Measurements from ENCODE around the gene NT5E.

GRCh38 chr6:85405853-85406198 lies 44.1 kb upstream of the NT5E start:
- TF ChIP-seq NR3C1 (CRISPR knock-in tag; IDR thresholded peaks at IDR 0.05) (no peak), ZBTB7A (CRISPR knock-in tag; IDR thresholded peaks at IDR 0.05) (no peak), AKAP8 (CRISPR knock-in tag; IDR thresholded peaks at IDR 0.05) (no peak), CENPT (CRISPR knock-in tag; IDR thresholded peaks at IDR 0.05; ENCODE audit: low read depth) (no peak), HNRNPK (IDR thresholded peaks at IDR 0.05; ENCODE audit: low read depth, low read length, poor library complexity, severe bottlenecking) (no peak), ZSCAN30 (CRISPR knock-in tag; IDR thresholded peaks at IDR 0.05) (no peak), JUNB (CRISPR knock-in tag; IDR thresholded peaks at IDR 0.05; ENCODE audit: borderline replicate concordance) (no peak)
- TF ChIP-seq, protein P1, sequence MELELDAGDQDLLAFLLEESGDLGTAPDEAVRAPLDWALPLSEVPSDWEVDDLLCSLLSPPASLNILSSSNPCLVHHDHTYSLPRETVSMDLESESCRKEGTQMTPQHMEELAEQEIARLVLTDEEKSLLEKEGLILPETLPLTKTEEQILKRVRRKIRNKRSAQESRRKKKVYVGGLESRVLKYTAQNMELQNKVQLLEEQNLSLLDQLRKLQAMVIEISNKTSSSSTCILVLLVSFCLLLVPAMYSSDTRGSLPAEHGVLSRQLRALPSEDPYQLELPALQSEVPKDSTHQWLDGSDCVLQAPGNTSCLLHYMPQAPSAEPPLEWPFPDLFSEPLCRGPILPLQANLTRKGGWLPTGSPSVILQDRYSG (CRISPR knock-in tag; IDR thresholded peaks at IDR 0.05) = no peak
- TF ChIP-seq, protein P2, sequence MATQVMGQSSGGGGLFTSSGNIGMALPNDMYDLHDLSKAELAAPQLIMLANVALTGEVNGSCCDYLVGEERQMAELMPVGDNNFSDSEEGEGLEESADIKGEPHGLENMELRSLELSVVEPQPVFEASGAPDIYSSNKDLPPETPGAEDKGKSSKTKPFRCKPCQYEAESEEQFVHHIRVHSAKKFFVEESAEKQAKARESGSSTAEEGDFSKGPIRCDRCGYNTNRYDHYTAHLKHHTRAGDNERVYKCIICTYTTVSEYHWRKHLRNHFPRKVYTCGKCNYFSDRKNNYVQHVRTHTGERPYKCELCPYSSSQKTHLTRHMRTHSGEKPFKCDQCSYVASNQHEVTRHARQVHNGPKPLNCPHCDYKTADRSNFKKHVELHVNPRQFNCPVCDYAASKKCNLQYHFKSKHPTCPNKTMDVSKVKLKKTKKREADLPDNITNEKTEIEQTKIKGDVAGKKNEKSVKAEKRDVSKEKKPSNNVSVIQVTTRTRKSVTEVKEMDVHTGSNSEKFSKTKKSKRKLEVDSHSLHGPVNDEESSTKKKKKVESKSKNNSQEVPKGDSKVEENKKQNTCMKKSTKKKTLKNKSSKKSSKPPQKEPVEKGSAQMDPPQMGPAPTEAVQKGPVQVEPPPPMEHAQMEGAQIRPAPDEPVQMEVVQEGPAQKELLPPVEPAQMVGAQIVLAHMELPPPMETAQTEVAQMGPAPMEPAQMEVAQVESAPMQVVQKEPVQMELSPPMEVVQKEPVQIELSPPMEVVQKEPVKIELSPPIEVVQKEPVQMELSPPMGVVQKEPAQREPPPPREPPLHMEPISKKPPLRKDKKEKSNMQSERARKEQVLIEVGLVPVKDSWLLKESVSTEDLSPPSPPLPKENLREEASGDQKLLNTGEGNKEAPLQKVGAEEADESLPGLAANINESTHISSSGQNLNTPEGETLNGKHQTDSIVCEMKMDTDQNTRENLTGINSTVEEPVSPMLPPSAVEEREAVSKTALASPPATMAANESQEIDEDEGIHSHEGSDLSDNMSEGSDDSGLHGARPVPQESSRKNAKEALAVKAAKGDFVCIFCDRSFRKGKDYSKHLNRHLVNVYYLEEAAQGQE (IDR thresholded peaks at IDR 0.05; ENCODE audit: borderline replicate concordance in 1 of 2, low read depth in 1 of 2, low read length in 2 of 2) = no peak

Data from HepG2 (cell line).